GM19035 (cell line): ENCODE results near the gene ANKRD23.
"Not testable (repeated sequence)": the region's sequence is repeated elsewhere in the genome, so short reads cannot be mapped to it uniquely, and the experiment has no call there.

Source experiments
- ATAC-seq: cut with Tn5 transposase; IDR thresholded peaks from one replicate; pipeline ENCODE4 v1.9.1; 2021; ENCODE audit not compliant: unreplicated experiment

The ANKRD23 gene

DNA sequence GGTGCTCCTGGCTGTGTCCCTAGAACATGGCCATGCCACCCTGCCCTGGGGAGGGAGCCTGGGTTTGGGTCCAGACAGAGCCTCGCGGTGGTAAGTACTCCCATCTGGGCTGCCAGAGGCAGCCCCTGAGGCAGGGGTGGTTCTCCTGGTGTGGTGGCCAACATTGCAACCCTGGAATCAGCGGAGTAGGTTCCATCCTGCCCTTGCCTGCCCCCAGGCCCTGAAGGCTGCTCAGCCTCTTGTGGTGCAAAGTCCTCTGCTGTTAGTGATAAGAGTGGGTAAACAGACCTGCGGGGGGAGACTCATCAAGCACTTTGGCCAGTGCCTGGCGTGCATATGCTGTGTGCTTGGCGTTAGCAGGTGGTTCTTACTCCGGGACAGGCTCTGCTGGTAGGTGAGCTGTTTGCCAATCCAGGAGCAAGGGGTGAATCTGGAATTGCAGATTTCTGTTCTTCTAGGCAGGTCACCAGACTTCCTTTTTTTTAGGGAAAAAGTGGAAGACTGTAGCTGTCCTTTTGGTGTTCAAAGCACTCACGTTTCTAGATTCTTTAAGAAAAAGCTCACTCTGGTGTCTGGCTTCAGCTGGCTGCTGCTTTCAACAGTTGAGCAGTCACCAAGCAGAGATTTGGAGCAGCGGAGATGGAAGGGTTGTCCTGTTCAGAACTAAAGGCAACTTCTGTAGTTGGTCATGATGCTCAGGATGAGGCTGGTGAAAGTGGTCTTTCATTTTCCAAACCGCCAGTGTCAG lies 24.5 kb downstream of the ANKRD23 start:
- ATAC-seq = no peak

DNA sequence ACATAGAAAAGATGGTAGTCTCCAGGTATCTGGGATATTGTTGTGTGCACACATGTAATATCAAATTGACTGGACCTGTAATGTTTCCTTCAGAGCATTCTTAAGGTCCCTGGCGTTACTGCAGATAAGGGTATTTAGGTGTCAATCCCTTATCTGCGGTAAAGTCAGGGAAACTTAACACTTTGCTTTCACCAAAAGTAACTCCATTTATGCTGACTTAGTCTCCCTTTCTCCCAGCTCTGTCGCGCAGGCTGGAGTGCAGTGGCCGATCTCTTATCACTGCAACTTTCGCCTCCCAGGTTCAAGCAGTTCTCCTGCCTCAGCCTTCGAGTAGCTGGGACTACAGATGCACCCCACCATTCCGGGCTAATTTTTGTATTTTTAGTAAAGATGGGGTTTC lies 25.9 kb downstream of the ANKRD23 start:
- no peak for ATAC-seq

- peak; percentile 3 for ATAC-seq
Measured at GRCh38 chr2:96816836-96817702, 26.8 kb downstream of the ANKRD23 start.

DNA sequence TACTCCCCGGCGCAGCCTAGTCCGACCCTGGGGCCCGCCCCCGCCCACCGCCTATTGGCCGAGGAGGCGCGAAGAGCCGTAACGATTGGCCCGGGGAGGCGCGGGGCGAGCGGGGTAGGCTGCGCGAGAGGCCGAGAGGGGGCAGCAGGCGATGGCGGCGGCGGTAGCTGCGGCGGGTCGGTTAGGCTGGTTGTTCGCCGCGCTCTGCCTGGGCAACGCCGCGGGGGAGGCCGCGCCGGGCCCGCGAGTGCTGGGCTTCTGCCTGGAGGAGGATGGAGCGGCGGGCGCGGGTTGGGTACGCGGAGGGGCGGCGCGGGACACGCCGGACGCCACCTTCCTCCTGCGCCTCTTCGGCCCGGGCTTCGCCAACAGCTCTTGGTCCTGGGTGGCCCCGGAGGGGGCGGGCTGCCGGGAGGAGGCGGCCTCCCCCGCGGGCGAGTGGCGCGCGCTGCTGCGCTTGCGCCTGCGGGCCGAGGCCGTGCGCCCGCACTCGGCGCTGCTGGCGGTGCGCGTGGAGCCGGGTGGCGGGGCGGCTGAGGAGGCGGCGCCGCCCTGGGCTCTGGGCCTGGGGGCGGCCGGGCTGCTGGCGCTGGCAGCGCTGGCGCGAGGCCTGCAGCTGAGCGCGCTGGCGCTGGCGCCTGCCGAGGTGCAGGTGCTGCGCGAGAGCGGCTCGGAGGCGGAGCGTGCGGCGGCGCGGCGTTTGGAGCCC lies 27.5 kb downstream of the ANKRD23 start, which contains the start of gene CNNM3:
Gene CNNM3 (plus strand): TSS at position 142 of the 709 bp plus-strand sequence. CDS start 10 bp downstream, at position 152.
- peak; percentile 90 for ATAC-seq

DNA sequence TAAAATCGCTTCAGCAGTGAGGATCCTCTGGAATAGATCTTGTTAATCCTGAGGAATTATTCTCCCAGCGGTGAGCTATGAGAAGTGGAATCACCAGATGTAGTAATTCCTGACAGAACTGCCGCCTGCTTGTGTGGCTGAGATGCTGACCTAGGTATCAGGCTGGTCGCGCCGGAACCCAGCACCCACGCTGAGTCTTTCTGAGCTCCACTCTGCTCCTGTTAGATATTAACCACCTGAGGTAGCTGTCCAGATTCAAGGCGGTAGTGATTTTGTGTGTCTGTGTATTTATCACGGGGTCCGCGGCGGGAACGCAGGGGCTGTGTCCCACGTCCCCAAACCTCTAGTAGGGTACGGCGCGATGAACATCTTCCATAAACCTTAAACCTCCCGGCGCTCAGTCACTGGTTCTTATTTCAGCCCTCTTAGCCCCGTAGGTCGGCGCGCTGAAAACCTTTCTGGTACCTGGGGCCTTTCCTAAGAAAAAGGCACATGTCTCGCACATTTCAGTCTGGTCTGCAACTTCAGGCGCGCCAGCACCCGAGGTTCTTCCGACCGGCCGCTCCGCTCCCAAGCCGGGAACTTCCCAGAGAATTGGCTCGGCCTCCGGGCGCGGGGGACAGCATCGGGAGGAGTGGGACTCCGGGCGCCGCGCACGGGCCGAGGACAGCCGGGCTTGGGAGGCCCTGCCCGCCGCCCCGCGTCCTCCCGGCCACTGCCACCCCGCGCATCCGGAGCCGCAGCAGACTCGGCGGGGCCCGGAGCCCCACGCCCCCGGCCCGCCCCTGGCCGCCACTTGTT lies 28.3 kb downstream of the ANKRD23 start:
- peak; percentile 1 for ATAC-seq

DNA sequence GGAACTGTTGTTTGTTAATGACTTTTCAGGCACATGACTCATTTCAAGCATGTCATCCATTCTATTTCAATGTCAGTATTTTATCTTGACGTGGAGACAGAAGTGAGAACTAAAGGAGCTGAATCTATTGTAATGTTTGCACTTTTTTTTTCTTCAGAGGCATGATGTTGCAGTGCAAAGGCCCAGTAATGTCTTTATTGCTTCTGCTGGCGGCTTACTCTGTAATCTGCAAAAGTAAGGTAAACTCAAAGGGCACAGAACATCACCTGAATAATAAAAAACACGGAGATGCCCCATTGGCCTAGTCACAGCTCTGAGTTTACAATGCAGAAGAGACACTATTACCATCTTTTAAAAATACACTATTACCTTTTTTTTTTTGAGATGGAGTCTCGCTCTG lies 30.2 kb downstream of the ANKRD23 start:
- ATAC-seq = no peak

DNA sequence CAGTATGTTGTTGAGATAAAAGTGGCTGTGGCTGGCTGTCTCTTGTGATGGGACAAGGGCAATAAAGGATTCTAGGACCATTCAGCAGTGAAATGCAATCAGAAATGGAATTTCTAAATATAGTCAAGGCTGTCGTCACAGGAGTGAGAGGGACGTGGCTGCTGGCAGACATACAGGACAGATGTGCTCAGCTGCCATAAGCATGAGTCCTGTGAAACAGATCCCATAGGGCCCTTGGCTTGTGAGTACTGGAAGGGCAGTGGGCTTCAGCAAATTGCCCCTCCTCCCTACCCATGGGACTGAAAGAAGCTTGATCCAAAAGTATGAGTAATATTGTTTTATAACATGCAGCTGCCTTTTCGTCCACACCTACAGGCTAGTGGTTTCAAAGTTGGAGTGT lies 31.9 kb downstream of the ANKRD23 start:
- ATAC-seq = no peak

- no peak for ATAC-seq
Measured at GRCh38 chr2:96810783-96811192, 33.0 kb downstream of the ANKRD23 start.

DNA sequence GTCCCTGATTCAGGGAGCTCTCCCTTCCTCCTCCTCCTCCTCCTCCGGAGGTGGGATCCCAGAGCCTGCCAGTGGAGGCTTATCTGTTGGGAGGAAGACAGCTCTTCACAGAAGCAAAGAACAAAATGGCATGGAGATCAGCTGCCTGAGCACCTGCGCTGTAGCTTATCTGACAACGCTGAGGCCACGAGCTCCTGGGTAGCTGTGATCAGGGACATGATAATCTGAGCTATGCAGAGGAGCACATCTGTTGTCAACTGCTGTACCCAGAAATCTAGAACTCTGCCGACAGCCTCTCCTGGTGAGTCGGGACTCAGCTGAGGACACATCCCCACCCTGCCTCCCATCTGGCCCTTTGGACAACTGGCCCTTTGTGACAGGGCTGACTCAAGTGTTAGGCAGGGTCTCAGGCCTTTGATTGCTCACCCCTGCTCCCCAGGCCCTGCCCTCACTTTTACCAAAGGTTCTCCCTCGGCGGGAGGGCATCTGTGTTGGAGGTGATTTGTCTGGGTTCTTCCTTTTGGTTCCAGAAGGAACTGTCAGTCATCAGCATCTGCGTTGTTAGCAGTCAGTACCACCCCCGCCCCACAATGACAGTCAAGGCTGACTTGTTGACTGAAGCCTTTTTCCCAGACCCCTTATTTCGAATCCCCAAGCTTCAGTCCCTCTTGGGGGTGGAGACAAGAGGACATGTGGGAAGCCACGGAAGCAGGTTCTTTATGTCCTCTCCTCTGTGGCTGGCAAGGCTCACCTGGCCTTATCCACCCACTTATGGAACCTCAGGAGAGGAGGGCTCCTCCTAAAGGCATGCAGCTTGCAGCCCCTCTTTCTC lies 33.7 kb downstream of the ANKRD23 start:
- no peak for ATAC-seq

- ATAC-seq = no peak
Measured at GRCh38 chr2:96809216-96809882, 34.5 kb downstream of the ANKRD23 start.

- no peak for ATAC-seq
Measured at GRCh38 chr2:96808176-96808837, 35.5 kb downstream of the ANKRD23 start.

GRCh38 chr2:96807127-96807471 lies 36.7 kb downstream of the ANKRD23 start:
- no peak for ATAC-seq

DNA sequence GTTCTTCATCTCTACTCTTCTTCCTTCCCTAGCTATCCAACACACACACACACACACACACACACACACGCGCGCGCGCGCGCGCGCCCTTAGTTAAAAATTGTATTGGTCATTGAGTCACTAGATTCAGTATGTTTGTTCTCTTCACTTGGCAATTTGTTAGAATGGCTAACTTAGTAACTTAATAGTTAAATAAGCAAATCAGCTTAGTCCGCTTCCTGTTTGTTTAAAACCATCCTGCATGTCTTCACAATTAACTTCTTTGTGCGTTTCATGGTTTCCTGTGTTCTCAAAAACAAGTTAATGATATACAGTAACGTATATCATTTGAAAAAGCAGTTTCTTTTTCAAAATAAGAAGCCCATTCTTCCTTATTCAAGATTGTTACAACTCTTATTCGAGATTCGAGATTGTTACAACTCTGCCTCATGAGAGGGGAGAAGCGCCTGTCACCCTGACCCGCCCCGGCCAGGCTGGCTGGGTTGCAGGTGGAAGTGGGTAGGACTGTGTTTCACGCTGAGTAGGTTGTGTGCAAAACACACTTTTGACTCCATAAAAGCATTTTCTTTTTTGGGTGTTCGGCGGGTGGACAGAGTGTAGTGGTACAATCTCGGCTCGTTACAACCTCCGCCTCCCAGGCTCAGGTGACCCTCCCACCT lies 37.2 kb downstream of the ANKRD23 start:
- ATAC-seq = no peak

DNA sequence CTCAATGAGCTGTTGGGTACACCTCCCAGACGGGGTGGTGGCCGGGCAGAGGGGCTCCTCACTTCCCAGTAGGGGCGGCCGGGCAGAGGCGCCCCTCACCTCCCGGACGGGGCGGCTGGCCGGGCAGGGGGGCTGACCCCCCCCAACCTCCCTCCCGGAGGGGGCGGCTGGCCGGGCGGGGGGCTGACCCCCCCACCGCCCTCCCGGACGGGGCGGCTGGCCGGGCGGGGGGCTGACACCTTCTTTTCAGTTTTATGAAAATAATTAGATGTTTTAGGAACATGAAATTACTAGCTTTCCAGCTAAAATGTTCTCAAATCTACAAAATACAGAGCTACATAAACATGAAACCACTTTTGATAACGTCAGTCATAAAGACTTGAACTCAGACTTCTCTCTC lies 37.9 kb downstream of the ANKRD23 start:
- not testable (repeated sequence) for ATAC-seq

GRCh38 chr2:96804986-96805385 lies 38.8 kb downstream of the ANKRD23 start:
- ATAC-seq = no peak

GRCh38 chr2:96802721-96803120 lies 41.1 kb downstream of the ANKRD23 start:
- no peak for ATAC-seq

DNA sequence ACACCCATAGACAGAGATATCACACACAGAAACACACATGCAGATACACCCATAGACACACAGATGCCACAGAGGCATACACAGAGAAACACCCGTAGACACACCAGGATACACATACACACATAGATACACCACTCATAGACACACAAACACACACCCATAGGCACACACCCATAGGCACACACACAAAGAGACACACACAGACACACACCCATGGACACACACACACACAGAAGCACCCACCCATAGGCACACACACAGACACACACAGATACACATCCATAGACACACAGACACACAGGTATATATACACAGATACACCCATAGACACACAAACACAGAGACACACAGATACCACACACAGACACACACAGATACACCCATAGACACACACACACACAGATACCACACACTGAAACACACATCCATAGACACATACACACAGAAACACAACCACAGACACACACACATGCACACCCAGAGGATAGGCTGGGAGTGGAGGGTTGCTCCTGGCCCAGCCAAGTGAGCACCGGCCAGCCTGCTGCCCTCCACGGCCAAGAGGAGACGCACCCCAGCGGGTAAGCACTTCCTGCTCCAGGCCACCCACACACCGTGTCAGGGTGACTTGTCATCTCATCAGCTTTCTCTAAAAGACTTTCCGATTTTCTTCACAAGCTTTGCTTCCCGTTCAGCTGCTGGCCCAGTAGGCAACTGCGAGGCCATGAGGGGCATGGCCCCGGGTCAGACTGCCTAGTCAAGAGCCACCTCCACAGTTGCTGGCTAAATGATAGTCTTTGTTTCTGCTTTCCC lies 41.8 kb downstream of the ANKRD23 start:
- ATAC-seq = no peak
